HS-5 (cell line): ENCODE data around the gene MSANTD2.

ENCODE experiments used
- DNase-seq: peaks from one replicate; pipeline ENCODE4 v3.0.0-alpha.2; 2012; ENCODE audit warnings: low read depth

MSANTD2 gene

GRCh38 chr11:124732230-124732629 lies 68.0 kb downstream of the MSANTD2 start:
- no peak for DNase-seq

- no peak for DNase-seq
These were observed 70.6 kb downstream of the MSANTD2 start for GRCh38 chr11:124729571-124729970.

- no peak for DNase-seq
These were observed 72.1 kb downstream of the MSANTD2 start for GRCh38 chr11:124728134-124728533.

- DNase-seq = no peak
These were observed 72.7 kb downstream of the MSANTD2 start for GRCh38 chr11:124727474-124727873.

- DNase-seq = no peak
These were observed 74.5 kb downstream of the MSANTD2 start for GRCh38 chr11:124725719-124726105.

- DNase-seq = no peak
These were observed 75.1 kb downstream of the MSANTD2 start for GRCh38 chr11:124724979-124725718.

- no peak for DNase-seq
These were observed 78.0 kb downstream of the MSANTD2 start for GRCh38 chr11:124722176-124722575.

GRCh38 chr11:124719534-124719933 lies 80.7 kb downstream of the MSANTD2 start:
- DNase-seq = no peak

GRCh38 chr11:124718801-124719200 lies 81.4 kb downstream of the MSANTD2 start:
- no peak for DNase-seq

- peak; percentile 18 for DNase-seq
These were observed 82.2 kb downstream of the MSANTD2 start for GRCh38 chr11:124717786-124718651.

- no peak for DNase-seq
These were observed 82.8 kb downstream of the MSANTD2 start for GRCh38 chr11:124717421-124717785.

- DNase-seq = peak; percentile 14
These were observed 83.6 kb downstream of the MSANTD2 start for GRCh38 chr11:124716591-124716990.
